Choroid plexus epithelial cell (primary cell): ENCODE data around the gene PLCH1.
A peak's percentile ranks its signal among the peaks of the same experiment; 100 is the strongest.

ENCODE experiments used
- DNase-seq: peaks from one replicate; pipeline ENCODE4 v3.0.0-alpha.2; 2010; ENCODE audit warnings: low read depth
- H3K4me3 ChIP-seq: 2 replicates; pipeline ENCODE4 v1.5.1; 2011; ENCODE audit warnings: low read depth, mild to moderate bottlenecking, control low read depth, low read length, moderate library complexity
- TF ChIP-seq, protein P1 (sequence below): conservative IDR thresholded peaks from 2 replicates; pipeline ENCODE4 v1.5.1; 2011; ENCODE audit warnings: low read depth, mild to moderate bottlenecking, control low read depth, inconsistent platforms, low read length, moderate library complexity

The PLCH1 gene

GRCh38 chr3:155714295-155714718 is 30.6 kb downstream of the PLCH1 start:
- TF ChIP-seq, protein P1, sequence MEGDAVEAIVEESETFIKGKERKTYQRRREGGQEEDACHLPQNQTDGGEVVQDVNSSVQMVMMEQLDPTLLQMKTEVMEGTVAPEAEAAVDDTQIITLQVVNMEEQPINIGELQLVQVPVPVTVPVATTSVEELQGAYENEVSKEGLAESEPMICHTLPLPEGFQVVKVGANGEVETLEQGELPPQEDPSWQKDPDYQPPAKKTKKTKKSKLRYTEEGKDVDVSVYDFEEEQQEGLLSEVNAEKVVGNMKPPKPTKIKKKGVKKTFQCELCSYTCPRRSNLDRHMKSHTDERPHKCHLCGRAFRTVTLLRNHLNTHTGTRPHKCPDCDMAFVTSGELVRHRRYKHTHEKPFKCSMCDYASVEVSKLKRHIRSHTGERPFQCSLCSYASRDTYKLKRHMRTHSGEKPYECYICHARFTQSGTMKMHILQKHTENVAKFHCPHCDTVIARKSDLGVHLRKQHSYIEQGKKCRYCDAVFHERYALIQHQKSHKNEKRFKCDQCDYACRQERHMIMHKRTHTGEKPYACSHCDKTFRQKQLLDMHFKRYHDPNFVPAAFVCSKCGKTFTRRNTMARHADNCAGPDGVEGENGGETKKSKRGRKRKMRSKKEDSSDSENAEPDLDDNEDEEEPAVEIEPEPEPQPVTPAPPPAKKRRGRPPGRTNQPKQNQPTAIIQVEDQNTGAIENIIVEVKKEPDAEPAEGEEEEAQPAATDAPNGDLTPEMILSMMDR: no peak
- DNase-seq: no peak
- H3K4me3 ChIP-seq: no peak overlapping the region

GRCh38 chr3:155712008-155712407 is 32.9 kb downstream of the PLCH1 start:
- TF ChIP-seq, protein P1: no peak
- DNase-seq: no peak
- no peak overlapping the region for H3K4me3 ChIP-seq

- TF ChIP-seq, protein P1: no peak
- no peak overlapping the region for H3K4me3 ChIP-seq
- no peak for DNase-seq
Measured at GRCh38 chr3:155704771-155705559, 39.9 kb downstream of the PLCH1 start.

GRCh38 chr3:155704061-155704460 is 40.8 kb downstream of the PLCH1 start:
- H3K4me3 ChIP-seq: no peak overlapping the region
- no peak for DNase-seq
- TF ChIP-seq, protein P1: no peak

DNA sequence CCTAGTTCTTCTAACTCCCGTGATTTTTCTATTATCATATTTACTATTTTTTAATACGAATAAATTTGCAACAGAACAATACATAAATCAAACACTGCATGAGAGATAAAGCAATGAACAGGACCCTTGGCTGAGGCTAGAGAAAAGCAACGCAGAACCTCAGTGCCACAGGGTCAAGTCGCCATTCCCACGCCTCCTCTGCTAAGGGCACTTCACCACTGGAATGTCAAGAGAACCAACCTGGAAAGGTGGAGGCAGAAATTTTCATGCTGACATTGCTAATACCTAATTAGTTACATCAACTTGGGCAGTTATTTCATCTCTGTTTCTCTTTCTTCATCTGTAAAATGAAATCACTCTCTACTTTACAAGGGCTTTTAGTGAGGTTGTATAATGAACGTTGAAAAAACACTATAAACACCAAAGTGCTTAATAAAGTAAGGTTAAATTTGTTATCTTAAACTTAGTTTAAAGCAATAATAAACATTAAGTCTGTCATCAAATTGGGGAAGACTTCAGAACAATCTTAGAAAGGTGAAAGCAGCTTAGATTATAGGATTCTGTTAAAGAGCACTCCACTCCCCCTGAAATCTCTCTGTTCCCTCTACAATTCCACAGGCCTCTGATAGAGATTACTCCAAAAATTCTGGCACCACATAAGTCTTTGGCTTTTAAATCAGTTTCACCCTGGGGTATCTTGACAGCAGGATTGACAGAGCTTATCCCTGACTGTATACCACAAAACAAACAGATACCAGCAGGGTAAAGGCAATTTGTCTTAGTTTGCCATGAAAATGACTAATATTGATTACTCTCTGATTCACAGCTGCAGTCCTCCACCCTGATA is 41.9 kb downstream of the PLCH1 start:
- TF ChIP-seq, protein P1: no peak
- no peak overlapping the region for H3K4me3 ChIP-seq
- no peak for DNase-seq

DNA sequence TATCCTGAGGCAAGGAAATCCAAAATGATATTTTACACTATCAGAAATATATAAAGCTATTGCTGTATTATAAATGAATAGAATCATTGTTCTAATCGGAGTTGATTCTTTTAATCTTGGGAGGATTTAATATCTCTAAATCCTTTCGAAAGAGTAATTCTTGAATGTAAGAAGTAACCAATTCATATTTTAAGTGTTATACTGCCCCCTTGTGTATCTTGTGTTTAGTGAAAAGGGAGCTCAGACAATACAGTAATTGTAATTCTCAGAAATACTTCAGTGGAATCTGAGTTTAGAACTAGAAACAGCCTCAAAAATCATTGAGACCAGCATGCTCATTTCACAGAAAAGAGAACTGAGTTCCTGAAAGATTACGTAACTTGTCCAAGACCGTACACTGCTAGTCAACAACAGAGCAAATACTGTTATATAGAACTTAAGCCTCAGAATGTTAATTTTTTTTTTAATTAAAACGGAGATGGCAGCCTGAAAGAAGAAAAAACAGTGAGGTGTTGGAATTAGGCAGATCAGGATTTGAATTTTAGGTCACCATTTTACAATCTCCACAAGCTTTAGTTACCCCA is 42.9 kb downstream of the PLCH1 start:
- TF ChIP-seq, protein P1: peak; percentile 57
- DNase-seq: peak; percentile 73

More for the DNA sequence above, 42.9 kb downstream of the PLCH1 start:
- no peak overlapping the region for H3K4me3 ChIP-seq
